Effector CD8-positive, alpha-beta T cell (primary cell): Measurements from ENCODE around the gene GPR25.

Experiments used
- DNase-seq: peaks from one replicate; lab custom pipeline; 2025; lab: John Stamatoyannopoulos, UW
- total RNA-seq, 4 experiments: gene quantifications; one replicate each; lab custom pipeline; 2026; lab: John Stamatoyannopoulos, UW

The GPR25 gene
- total RNA-seq, result 0.18 to 0.72 (median 0.33) reads per million in 4 experiments

- DNase-seq, result no peak
Observed at GRCh38 chr1:200872446-200873115, at the start of gene GPR25. TSS of gene GPR25 (plus strand) at chr1:200872981. CDS start at chr1:200873038, 57 bp downstream.

GRCh38 chr1:200831091-200831490 is 41.7 kb upstream of the GPR25 start:
- no peak for DNase-seq

GRCh38 chr1:200834383-200834782 is 38.4 kb upstream of the GPR25 start:
- DNase-seq, result no peak

GRCh38 chr1:200836213-200836612 is 36.6 kb upstream of the GPR25 start:
- DNase-seq, result no peak

- no peak for DNase-seq
Observed at GRCh38 chr1:200837931-200838571, 34.7 kb upstream of the GPR25 start.

GRCh38 chr1:200838676-200839445 is 33.9 kb upstream of the GPR25 start:
- DNase-seq, result no peak

- DNase-seq, result no peak
Observed at GRCh38 chr1:200845360-200845759, 27.4 kb upstream of the GPR25 start.

- no peak for DNase-seq
Observed at GRCh38 chr1:200846398-200846797, 26.4 kb upstream of the GPR25 start.

GRCh38 chr1:200849430-200849829 is 23.4 kb upstream of the GPR25 start:
- no peak for DNase-seq

GRCh38 chr1:200850554-200850953 is 22.2 kb upstream of the GPR25 start:
- no peak for DNase-seq

- no peak for DNase-seq
Observed at GRCh38 chr1:200856716-200857357, 15.9 kb upstream of the GPR25 start.

GRCh38 chr1:200857804-200858203 is 15.0 kb upstream of the GPR25 start:
- DNase-seq, result no peak

GRCh38 chr1:200861937-200862647 is 10.7 kb upstream of the GPR25 start:
- no peak for DNase-seq

GRCh38 chr1:200862713-200863415 is 9.9 kb upstream of the GPR25 start:
- DNase-seq, result no peak

- DNase-seq, result no peak
Observed at GRCh38 chr1:200866116-200866515, 6.7 kb upstream of the GPR25 start.

GRCh38 chr1:200866521-200866920 is 6.3 kb upstream of the GPR25 start:
- DNase-seq, result no peak

GRCh38 chr1:200867018-200867811 is 5.6 kb upstream of the GPR25 start:
- DNase-seq, result no peak

- DNase-seq, result no peak
Observed at GRCh38 chr1:200869376-200869752, 3.4 kb upstream of the GPR25 start.

- DNase-seq, result no peak
Observed at GRCh38 chr1:200869753-200870391, 2.9 kb upstream of the GPR25 start.
